ENCODE measurements around the gene CST6. TPM values are rescaled to one million over a fixed set of nuclear protein-coding genes. Genes with fewer than 3 reads are reported as not detected.
A peak's percentile ranks its signal among the peaks of the same experiment; 100 is the strongest.

The CST6 gene
- total RNA-seq, 1 donor from 2014 or later = not detected

DNA sequence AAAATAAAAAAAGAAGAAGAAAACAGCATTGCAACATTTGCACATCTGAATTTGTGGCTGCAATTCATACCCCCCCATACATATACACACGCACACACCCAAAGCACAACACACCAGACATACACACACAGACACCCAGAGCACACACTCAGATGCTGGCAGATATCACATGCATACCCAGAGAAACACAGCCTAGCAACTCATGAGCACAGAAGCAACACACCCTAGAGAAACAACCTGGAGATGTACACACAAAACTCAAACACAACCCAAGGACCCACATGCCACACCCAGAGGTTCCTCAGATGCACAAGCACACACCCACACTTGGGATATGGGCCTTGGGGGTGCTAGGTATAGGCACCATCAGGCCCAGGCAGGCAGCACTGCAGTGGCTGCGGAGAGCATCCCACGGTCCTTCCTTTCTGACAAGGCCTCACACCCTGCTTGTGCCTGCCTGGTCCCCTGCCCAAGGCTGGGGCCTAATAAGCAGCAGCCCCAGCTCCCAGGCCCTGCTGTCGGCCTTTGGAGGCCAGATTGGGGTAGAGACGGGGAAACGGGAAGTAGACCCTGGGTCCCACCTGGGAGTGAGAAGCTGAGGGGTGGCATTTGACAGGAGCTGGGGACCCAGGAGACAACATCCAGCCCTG, 3.1 kb downstream of the CST6 start:
- Histone ChIP-seq H3K27ac (ENCODE audit: low read depth, low read length) (no peak overlapping the region), H3K4me3 (ENCODE audit: insufficient read depth, low read depth, low read length) (no peak overlapping the region), H3K4me2 (ENCODE audit: low read length) (peak overlapping the region; percentile 48), H3K79me2 (ENCODE audit: insufficient read depth, low read length) (no peaks in the 10 kb centered on the region), H4K20me1 (ENCODE audit: insufficient read depth, low read length) (no peaks in the 10 kb centered on the region), H2AFZ (ENCODE audit: low read depth, low read length) (peak overlapping the region; percentile 59), H3K9ac (ENCODE audit: low read length) (peak overlapping the region; percentile 12), H3K4me1 (ENCODE audit: insufficient read depth, low read length) (peaks cover 21% of the 10 kb centered on the region), H3K27me3 (ENCODE audit: insufficient read depth, low read length) (peaks cover 3% of the 10 kb centered on the region), H3K36me3 (ENCODE audit: insufficient read depth, low read length) (no peaks in the 10 kb centered on the region), H3K9me3 (ENCODE audit: insufficient read depth, low read depth, low read length) (no peaks in the 10 kb centered on the region)
- no peaks in the 10 kb centered on the region for H3K36me3 Mint-ChIP-seq (ENCODE audit: low read depth, unreplicated experiment)
- no peak for FAIRE-seq
- peak overlapping the region; percentile 15 for H3K4me3 Mint-ChIP-seq (ENCODE audit: unreplicated experiment)
- H3K27ac Mint-ChIP-seq (ENCODE audit: unreplicated experiment) = no peak overlapping the region
- H3K9me3 Mint-ChIP-seq (ENCODE audit: unreplicated experiment) = peaks cover 2% of the 10 kb centered on the region
- H3K27me3 Mint-ChIP-seq (ENCODE audit: low read depth, unreplicated experiment) = peaks cover 3% of the 10 kb centered on the region
- H3K4me1 Mint-ChIP-seq (ENCODE audit: low read depth, unreplicated experiment) = peaks cover 8% of the 10 kb centered on the region
- DNase-seq (ENCODE audit: low read depth) = no peak
- no peak for TF ChIP-seq EZH2 (IDR thresholded peaks at IDR 0.05; ENCODE audit: insufficient read depth, low read length)
- TF ChIP-seq, protein P1, sequence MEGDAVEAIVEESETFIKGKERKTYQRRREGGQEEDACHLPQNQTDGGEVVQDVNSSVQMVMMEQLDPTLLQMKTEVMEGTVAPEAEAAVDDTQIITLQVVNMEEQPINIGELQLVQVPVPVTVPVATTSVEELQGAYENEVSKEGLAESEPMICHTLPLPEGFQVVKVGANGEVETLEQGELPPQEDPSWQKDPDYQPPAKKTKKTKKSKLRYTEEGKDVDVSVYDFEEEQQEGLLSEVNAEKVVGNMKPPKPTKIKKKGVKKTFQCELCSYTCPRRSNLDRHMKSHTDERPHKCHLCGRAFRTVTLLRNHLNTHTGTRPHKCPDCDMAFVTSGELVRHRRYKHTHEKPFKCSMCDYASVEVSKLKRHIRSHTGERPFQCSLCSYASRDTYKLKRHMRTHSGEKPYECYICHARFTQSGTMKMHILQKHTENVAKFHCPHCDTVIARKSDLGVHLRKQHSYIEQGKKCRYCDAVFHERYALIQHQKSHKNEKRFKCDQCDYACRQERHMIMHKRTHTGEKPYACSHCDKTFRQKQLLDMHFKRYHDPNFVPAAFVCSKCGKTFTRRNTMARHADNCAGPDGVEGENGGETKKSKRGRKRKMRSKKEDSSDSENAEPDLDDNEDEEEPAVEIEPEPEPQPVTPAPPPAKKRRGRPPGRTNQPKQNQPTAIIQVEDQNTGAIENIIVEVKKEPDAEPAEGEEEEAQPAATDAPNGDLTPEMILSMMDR (IDR thresholded peaks at IDR 0.05; ENCODE audit: insufficient read depth, low read depth, low read length) = no peak

DNA sequence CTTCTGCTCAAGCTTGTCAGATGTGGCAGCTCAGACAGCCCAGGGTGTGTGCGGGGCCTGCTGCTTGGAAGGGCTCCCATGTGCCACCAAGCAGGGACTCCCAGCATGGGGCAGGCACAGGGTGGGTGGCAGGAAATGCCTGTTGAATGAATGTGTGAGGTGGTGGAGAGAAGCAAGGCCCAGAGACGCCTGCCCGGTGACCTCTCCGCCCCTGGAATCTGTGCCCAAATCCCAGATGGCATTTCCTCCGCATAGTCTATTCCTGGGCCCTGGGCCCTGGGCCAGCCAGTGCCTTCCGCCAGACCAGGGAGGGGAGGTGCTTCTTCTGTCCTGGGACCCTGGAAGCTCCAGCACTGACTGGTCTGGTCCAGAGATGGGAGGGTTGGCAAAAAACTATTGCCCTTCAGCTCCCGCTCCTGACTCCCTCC, 3.7 kb downstream of the CST6 start:
- H3K36me3 Mint-ChIP-seq (ENCODE audit: low read depth, unreplicated experiment) = no peaks in the 10 kb centered on the region
- H3K27me3 Mint-ChIP-seq (ENCODE audit: low read depth, unreplicated experiment) = peaks cover 3% of the 10 kb centered on the region
- H3K27ac Mint-ChIP-seq (ENCODE audit: unreplicated experiment) = no peak overlapping the region
- peaks cover 8% of the 10 kb centered on the region for H3K4me1 Mint-ChIP-seq (ENCODE audit: low read depth, unreplicated experiment)
- peak; percentile 16 for DNase-seq (ENCODE audit: low read depth)
- H3K79me2 ChIP-seq (ENCODE audit: insufficient read depth, low read length) = no peaks in the 10 kb centered on the region
- H3K27me3 ChIP-seq (ENCODE audit: insufficient read depth, low read length) = peaks cover 3% of the 10 kb centered on the region
- H2AFZ ChIP-seq (ENCODE audit: low read depth, low read length) = peak overlapping the region; percentile 59
- no peak for FAIRE-seq
- no peaks in the 10 kb centered on the region for H3K9me3 Mint-ChIP-seq (ENCODE audit: unreplicated experiment)
- no peaks in the 10 kb centered on the region for H3K9me3 ChIP-seq (ENCODE audit: insufficient read depth, low read depth, low read length)
- H3K4me3 ChIP-seq (ENCODE audit: insufficient read depth, low read depth, low read length) = no peak overlapping the region
- H3K4me3 Mint-ChIP-seq (ENCODE audit: unreplicated experiment) = peak overlapping the region; percentile 15
- TF ChIP-seq EZH2 (IDR thresholded peaks at IDR 0.05; ENCODE audit: insufficient read depth, low read length) = no peak
- TF ChIP-seq, protein P1 (IDR thresholded peaks at IDR 0.05; ENCODE audit: insufficient read depth, low read depth, low read length) = no peak
- no peak overlapping the region for H3K27ac ChIP-seq (ENCODE audit: low read depth, low read length)
- peak overlapping the region; percentile 48 for H3K4me2 ChIP-seq (ENCODE audit: low read length)
- no peaks in the 10 kb centered on the region for H3K36me3 ChIP-seq (ENCODE audit: insufficient read depth, low read length)
- H3K4me1 ChIP-seq (ENCODE audit: insufficient read depth, low read length) = peaks cover 22% of the 10 kb centered on the region
- peak overlapping the region; percentile 12 for H3K9ac ChIP-seq (ENCODE audit: low read length)
- no peaks in the 10 kb centered on the region for H4K20me1 ChIP-seq (ENCODE audit: insufficient read depth, low read length)
